ENCODE measurements around the gene DCC. TPM values are rescaled to one million over a fixed set of nuclear protein-coding genes. Genes with fewer than 3 reads are reported as not detected.

Gene DCC
- total and polyA plus RNA-seq, 2 of the 8 experiments (the other 6 are each of a cell fraction or from before 2014, with no cell fraction given): 0.14 to 1.4 TPM

- Histone ChIP-seq H3K79me1 (ENCODE audit: low read depth, low read length) (no peaks in the 10 kb centered on the region), H3K4me1 (replicated peaks in 1 of 4; ENCODE audit: control insufficient read depth in 3 of 4, insufficient read depth in 4 of 4, low read length in 3 of 4) (no peaks in the 10 kb centered on the region), H3K4me2 (ENCODE audit: insufficient read depth in 1 of 2, low read depth in 2 of 2, low read length in 2 of 2) (no peak overlapping the region), H4K91ac (replicated peaks; ENCODE audit: insufficient read length, low read length) (no peak overlapping the region), H2BK20ac (ENCODE audit: low read length) (no peak overlapping the region), H4K5ac (ENCODE audit: insufficient read length, low read depth, low read length) (no peak overlapping the region), H3K9me3 (ENCODE audit: insufficient read depth in 2 of 2, low read depth in 1 of 2, low read length in 1 of 2) (no peaks in the 10 kb centered on the region), H3K23me2 (ENCODE audit: low read depth, low read length) (no peaks in the 10 kb centered on the region), H3K56ac (replicated peaks; ENCODE audit: insufficient read length, low read depth, low read length) (no peak overlapping the region), H2AK5ac (ENCODE audit: low read depth, low read length) (no peak overlapping the region), H2AFZ (ENCODE audit: low read length) (no peak overlapping the region), H3K4me3 (ENCODE audit: extremely low read depth in 1 of 4, insufficient read depth in 2 of 4, low read depth in 3 of 4, low read length in 4 of 4) (no peak overlapping the region), H3K4ac (replicated peaks; ENCODE audit: insufficient read length, low read depth, low read length) (no peak overlapping the region), H3K36me3 (ENCODE audit: control insufficient read depth in 2 of 4, insufficient read depth in 4 of 4, low read length in 3 of 4) (no peaks in the 10 kb centered on the region), H3K79me2 (ENCODE audit: control insufficient read depth in 1 of 2, insufficient read depth in 2 of 2, low read length in 2 of 2) (no peaks in the 10 kb centered on the region), H2BK12ac (ENCODE audit: low read depth, low read length) (no peak overlapping the region), H3K23ac (ENCODE audit: insufficient read length) (no peak overlapping the region), H3K9ac (replicated peaks in 1 of 4; ENCODE audit: extremely low read depth in 1 of 4, low read depth in 3 of 4, low read length in 3 of 4) (no peak overlapping the region; a peak in 1 of 7 replicates), H2BK5ac (ENCODE audit: low read depth, low read length) (no peak overlapping the region), H2BK15ac (ENCODE audit: low read length) (no peak overlapping the region), H3K14ac (ENCODE audit: insufficient read length) (no peak overlapping the region), H4K8ac (ENCODE audit: extremely low read depth, insufficient read depth, low read length) (no peak overlapping the region), H4K20me1 (replicated peaks in 1 of 2; ENCODE audit: control insufficient read depth in 1 of 2, insufficient read depth in 2 of 2, low read length in 2 of 2) (no peaks in the 10 kb centered on the region), H3K27me3 (replicated peaks in 1 of 4; ENCODE audit: control insufficient read depth in 3 of 4, extremely low read depth in 1 of 4, insufficient read depth in 3 of 4, low read length in 3 of 4) (no peaks in the 10 kb centered on the region), H3K18ac (ENCODE audit: extremely low read depth, low read length) (no peak overlapping the region), H2BK120ac (replicated peaks; ENCODE audit: low read depth, low read length) (no peak overlapping the region), H3K27ac (ENCODE audit: low read depth, low read length) (no peak overlapping the region)
- ChIA-PET CTCF (ENCODE audit: partially characterized antibody) (interaction anchor here (0.7 to 1.7 kb wide), 3 partner anchors 11 to 205 kb away, joined by 3 to 6 read pairs (median 3); no protein-coding TSS in a partner anchor), POLR2A (ENCODE audit: partially characterized antibody) (no interaction called here)
- 96% methylated on average over 7 of the region's 7 CpGs; no CpG with 5 or more reads in 1 of the 2 experiments for WGBS, 2 experiments (ENCODE audit: extremely low coverage in 1 of 2, insufficient coverage in 1 of 2, insufficient read length in 1 of 2, insufficient replicate concordance in 2 of 2, low coverage in 1 of 2, low lambda C conversion rate in 2 of 2, missing lambda C conversion rate in 1 of 2)
- no peak for FAIRE-seq
- DNase-seq (ENCODE audit: low read depth in 1 of 2, low spot score in 2 of 2): no peak
- TF ChIP-seq SP2 (IDR thresholded peaks at IDR 0.05; ENCODE audit: low read length): no peak
- TF ChIP-seq JUND (IDR thresholded peaks at IDR 0.05; ENCODE audit: low read length): no peak
- TF ChIP-seq ATF3 (IDR thresholded peaks at IDR 0.05; ENCODE audit: insufficient read depth, low read depth, low read length): no peak
- TF ChIP-seq KDM4A (IDR thresholded peaks at IDR 0.05; ENCODE audit: low read depth, low read length, severe bottlenecking): no peak
- TF ChIP-seq GABPA (IDR thresholded peaks at IDR 0.05; ENCODE audit: borderline replicate concordance, insufficient read depth, low read length): no peak
- no peak for TF ChIP-seq MAFK (IDR thresholded peaks at IDR 0.05; ENCODE audit: low read depth, low read length)
These were observed 376.0 kb downstream of the DCC start for GRCh38 chr18:52715991-52716390.

All from H1 (cell line).